Midbrain (tissue), 1 donor: ENCODE data around the gene CIPC.
A peak's percentile ranks its signal among the peaks of the same experiment; 100 is the strongest.

ENCODE experiments used
- DNase-seq: peaks from one replicate; lab custom pipeline; 2025; lab: John Stamatoyannopoulos, UW

CIPC gene

GRCh38 chr14:77151918-77152588 lies 54.0 kb downstream of the CIPC start:
- DNase-seq, result peak; percentile 17

GRCh38 chr14:77153802-77154201 lies 55.7 kb downstream of the CIPC start:
- no peak for DNase-seq

GRCh38 chr14:77154421-77154820 lies 56.4 kb downstream of the CIPC start:
- no peak for DNase-seq

GRCh38 chr14:77155083-77155482 lies 57.0 kb downstream of the CIPC start:
- no peak for DNase-seq

- DNase-seq, result no peak
Measured at GRCh38 chr14:77157740-77158139, 59.7 kb downstream of the CIPC start.

GRCh38 chr14:77158175-77158881 lies 60.3 kb downstream of the CIPC start:
- peak; percentile 75 for DNase-seq

GRCh38 chr14:77158882-77159255 lies 60.8 kb downstream of the CIPC start:
- no peak for DNase-seq

- no peak for DNase-seq
Measured at GRCh38 chr14:77161011-77161410, 63.0 kb downstream of the CIPC start.
